K562 (cell line): ENCODE measurements around the gene NF2. TPM values are rescaled to one million over a fixed set of nuclear protein-coding genes. Genes with fewer than 3 reads are reported as not detected.

ENCODE experiments used
- ATAC-seq: fragments of 200-7000 bp; cut with Tn5 transposase; 3 replicates; pipeline ENCODE4 v1.9.1; 2020; ENCODE audit warnings: moderate library complexity
- BruUV-seq: library from RNA; stranded (reverse); fragments of 400-500 nt; replicated peaks from 2 replicates; lab custom pipeline; 2021; lab: Mats Ljungman, UMichigan
- CTCF ChIA-PET: fragments of 300-600 bp; formaldehyde crosslinking; extraction: SDS; loops from one replicate; lab custom pipeline; 2021; ENCODE audit warnings: low intra/inter-chr PET ratio; lab: Yijun Ruan, JAX
- POLR2A ChIA-PET: fragments of 300-600, 350-650 bp; sonication (Branson Sonifier 250); formaldehyde crosslinking; extraction: SDS; loops from one replicate; lab custom pipeline; 2021; ENCODE audit warnings: antibody characterized with exemption, inconsistent platforms; lab: Yijun Ruan, JAX
- DNase-seq, 4 experiments: peaks; one replicate each; pipeline versions ENCODE4 v3.0.0 to v3.0.0-alpha.2; 2011 to 2018; ENCODE audit warnings: low spot score in 3 of 4, mixed read lengths in 3 of 4; ENCODE audit errors: extremely low read depth in 1 of 4
- FAIRE-seq: peaks from 2 replicates; lab custom pipeline; 2011; peaks lifted over from hg19 to GRCh38; lab: Jason Lieb, UNC
- H2AFZ ChIP-seq: 2 replicates; pipeline ENCODE4 v1.6.0; 2011; ENCODE audit warnings: low read depth, low read length, control low read depth, inconsistent platforms
- H3K27ac ChIP-seq: fragments of 200-600 bp; 3 replicates; pipeline ENCODE4 v1.8.0; 2011; ENCODE audit warnings: low read depth, mild to moderate bottlenecking, control low read depth, inconsistent platforms, low read length, moderate library complexity, mixed read lengths; ENCODE audit errors: extremely low read depth
- H3K27me3 ChIP-seq, 2 experiments: fragments of 300-600 bp in 1 of 2; 2 replicates in 1 of 2; 3 replicates in 1 of 2; pipeline versions ENCODE4 v1.6.0 to v1.8.0; 2011; ENCODE audit warnings: inconsistent platforms in 2 of 2, low read length in 2 of 2, mild to moderate bottlenecking in 1 of 2, mixed read lengths in 1 of 2, moderate library complexity in 1 of 2; ENCODE audit not compliant: control insufficient read depth in 2 of 2, insufficient read depth in 2 of 2
- H3K36me3 ChIP-seq: fragments of 300-600 bp; 3 replicates; pipeline ENCODE4 v1.8.0; 2011; ENCODE audit warnings: mild to moderate bottlenecking, low read length, inconsistent platforms; ENCODE audit not compliant: control insufficient read depth, insufficient read depth
- H3K4me1 ChIP-seq, 2 experiments: fragments of 200-600 bp in 1 of 2; replicated peaks in 1 of 2; 2 replicates in 1 of 2; 3 replicates in 1 of 2; pipeline versions ENCODE4 v1.5.1 to v1.8.0; 2011; ENCODE audit warnings: inconsistent platforms in 2 of 2, low read length in 2 of 2, mild to moderate bottlenecking in 1 of 2, mixed read lengths in 1 of 2, moderate library complexity in 1 of 2; ENCODE audit not compliant: control insufficient read depth in 2 of 2, insufficient read depth in 2 of 2
- H3K4me2 ChIP-seq: 2 replicates; pipeline ENCODE4 v1.6.1; 2011; ENCODE audit warnings: low read length, control low read depth, inconsistent platforms, mixed read lengths; ENCODE audit not compliant: insufficient read depth
- H3K4me3 ChIP-seq: fragments of 200-600 bp; sonication (generic), shearing (Covaris generic); 2 replicates; pipeline ENCODE4 v1.5.1; 2016; ENCODE audit warnings: control low read depth, inconsistent platforms
- H3K79me2 ChIP-seq: fragments of 200-600 bp; 3 replicates; pipeline ENCODE4 v1.8.0; 2011; ENCODE audit warnings: low read length, inconsistent platforms; ENCODE audit not compliant: control insufficient read depth, insufficient read depth
- H3K9ac ChIP-seq, 2 experiments: 2 replicates each; pipeline versions ENCODE4 v1.6.0 to v1.6.1; 2011; ENCODE audit warnings: low read depth in 2 of 2, low read length in 2 of 2, control low read depth in 1 of 2, inconsistent platforms in 1 of 2, mild to moderate bottlenecking in 1 of 2, mixed read lengths in 1 of 2; ENCODE audit not compliant: insufficient read depth in 1 of 2
- H3K9me1 ChIP-seq: one replicate; pipeline ENCODE4 v1.6.0; 2011; ENCODE audit warnings: inconsistent platforms, mild to moderate bottlenecking, low read length, moderate library complexity; ENCODE audit not compliant: control insufficient read depth, insufficient read depth
- H3K9me3 ChIP-seq: replicated peaks from 2 replicates; pipeline ENCODE4 v1.5.1; 2011; ENCODE audit warnings: low read depth, low read length, inconsistent platforms; ENCODE audit not compliant: control insufficient read depth, insufficient read depth
- H4K20me1 ChIP-seq: replicated peaks from 2 replicates; pipeline ENCODE4 v1.6.1; 2011; ENCODE audit warnings: low read length, inconsistent platforms, mixed read lengths; ENCODE audit not compliant: control insufficient read depth, insufficient read depth
- CHD2 ChIP-seq: IDR thresholded peaks from 2 replicates; pipeline ENCODE4 v1.6.1; 2011; ENCODE audit warnings: low read depth, low read length
- CHD4 ChIP-seq: fragments of 200-600 bp; sonication (generic); IDR thresholded peaks from 3 replicates; pipeline ENCODE4 v1.6.1; 2012; ENCODE audit warnings: low read depth, mild to moderate bottlenecking, mixed read lengths, low read length, inconsistent platforms; ENCODE audit not compliant: insufficient read depth, insufficient replicate concordance, poor library complexity, severe bottlenecking
- DMBX1 ChIP-seq: fragments of 250-450 bp; sonication (Bioruptor Pico); IDR thresholded peaks from 2 replicates; pipeline ENCODE4 v1.8.0; 2022; ENCODE audit warnings: inconsistent platforms, mild to moderate bottlenecking, moderate library complexity, borderline replicate concordance
- HIVEP1 ChIP-seq: fragments of 250-450 bp; sonication (Bioruptor Pico); IDR thresholded peaks from 2 replicates; pipeline ENCODE4 v1.4.0; 2020; ENCODE audit warnings: mild to moderate bottlenecking
- JUNB ChIP-seq: fragments of 450-650 bp; formaldehyde crosslinking; conservative IDR thresholded peaks from 2 replicates; pipeline ENCODE4 v1.4.0; 2020; ENCODE audit warnings: mild to moderate bottlenecking
- MEF2D ChIP-seq: conservative IDR thresholded peaks from 2 replicates; pipeline ENCODE4 v1.6.1; 2016; ENCODE audit warnings: low read depth, missing genetic modification characterization, missing compliant biosample characterization
- RBBP5 ChIP-seq: fragments of 200-600 bp; sonication (generic); IDR thresholded peaks from 2 replicates; pipeline ENCODE4 v1.6.1; 2012; ENCODE audit warnings: borderline replicate concordance, mild to moderate bottlenecking, low read length, control low read depth, inconsistent platforms; ENCODE audit not compliant: insufficient read depth, poor library complexity, severe bottlenecking
- SP2 ChIP-seq: IDR thresholded peaks from 2 replicates; pipeline ENCODE4 v1.6.1; 2011; ENCODE audit warnings: mild to moderate bottlenecking, low read depth, low read length, moderate library complexity; ENCODE audit not compliant: poor library complexity, severe bottlenecking; ENCODE audit errors: extremely low read depth
- TRIM24 ChIP-seq, 2 experiments: fragments of 450-650 bp; IDR thresholded peaks; 2 replicates each; pipeline ENCODE4 v1.6.1; 2016
- ZNF121 ChIP-seq: sonication (generic); formaldehyde crosslinking; conservative IDR thresholded peaks from 2 replicates; pipeline ENCODE4 v1.8.0; 2022; ENCODE audit warnings: missing genetic modification reagents
- WGBS: fragments of 100-300 bp; shearing (Covaris generic); methylation state at CpG from one replicate; pipeline ENCODE4 v1.1.6; 2016; ENCODE audit warnings: low coverage, mixed read lengths; ENCODE audit not compliant: insufficient coverage; ENCODE audit errors: missing lambda C conversion rate; 5-methylcytosine and 5-hydroxymethylcytosine counted together
- in situ Hi-C: fragments of 300-500 bp; cut with MboI; formaldehyde crosslinking; loops from 4 replicates; pipeline ENCODE4 v1.15.0; 2018; ENCODE audit warnings: inconsistent platforms, mixed read lengths
- intact Hi-C: fragments of 100-400 bp; cut with micrococcal nuclease; formaldehyde crosslinking; loops from 2 replicates; pipeline ENCODE4 v1.14.2; 2022
- polyA plus RNA-seq, 8 experiments: library from polyadenylated mRNA; depleted of rRNA in 4 of 8; stranded (reverse) in 5 of 8; unstranded in 3 of 8; fragments of >200 nt; fragmentation: Nextera tagmentation in 2 of 8; fragmentation: Illumina TruSeq in 1 of 8; extraction: Ambion mirVana in 2 of 8; extraction: Trizol in 1 of 8; gene quantifications; 2 replicates each; pipeline versions ENCODE4 v1.2.1 to v1.2.3, GENCODE V29; 2011 to 2014; ENCODE audit warnings: inconsistent platforms in 1 of 8, missing spikeins in 1 of 8
- total RNA-seq, 7 experiments: library from RNA; depleted of rRNA in 6 of 7; stranded (reverse); fragments of >200 nt in 6 of 7; fragmentation: Illumina TruSeq in 2 of 7; extraction: Trizol in 2 of 7; gene quantifications; 2 replicates each; pipeline versions ENCODE4 v1.2.1 to v1.2.3, GENCODE V29; 2011 to 2021; ENCODE audit warnings: low replicate concordance in 1 of 7
- TF ChIP-seq, protein P1 (sequence below): sonication (generic); formaldehyde crosslinking; IDR thresholded peaks from 2 replicates; pipeline ENCODE4 v1.5.0; 2020; ENCODE audit warnings: missing genetic modification reagents

NF2 gene
- total and polyA plus RNA-seq, 9 of the 15 experiments (the other 6 are each of a cell fraction or from before 2014, with no cell fraction given) = 2.2 to 32.5 (median 15.2) TPM

DNA sequence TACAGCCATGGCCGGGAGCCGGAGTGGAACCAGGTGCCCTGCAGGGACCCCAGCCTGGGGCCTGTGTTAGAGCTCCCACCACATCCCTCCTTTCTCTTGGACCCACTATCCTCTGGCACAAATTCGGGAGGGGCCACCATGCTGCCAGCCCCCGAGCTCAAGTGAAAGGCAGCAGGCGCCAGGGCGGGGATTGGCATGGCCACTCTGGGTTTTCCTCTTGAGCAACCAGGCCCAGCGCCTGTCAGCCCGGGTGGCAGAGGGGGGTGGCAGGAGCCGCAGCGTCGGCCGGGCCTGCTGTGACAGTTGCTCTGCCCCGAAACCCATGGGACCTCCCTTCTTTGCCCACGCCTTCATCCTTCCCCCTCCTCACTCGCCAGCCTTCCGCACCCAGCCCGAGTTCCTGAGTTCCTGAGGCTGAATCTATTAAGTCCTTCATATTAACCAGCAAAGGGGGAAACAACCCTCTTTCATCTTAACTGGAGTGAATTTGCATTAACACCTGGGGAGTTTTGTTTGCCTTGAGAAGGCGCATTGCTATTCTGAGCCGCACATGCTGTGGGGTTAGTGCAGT is 99.6 kb downstream of the NF2 start:
- no peak overlapping the region for H3K27ac ChIP-seq
- no peak overlapping the region for H3K9ac ChIP-seq
- no peaks in the 10 kb centered on the region for H3K9me1 ChIP-seq
- H3K4me3 ChIP-seq = no peak overlapping the region
- H2AFZ ChIP-seq = no peak overlapping the region
- H3K9me3 ChIP-seq = no peaks in the 10 kb centered on the region
- H3K36me3 ChIP-seq = no peaks in the 10 kb centered on the region
- no peaks in the 10 kb centered on the region for H3K79me2 ChIP-seq
- H4K20me1 ChIP-seq = no peaks in the 10 kb centered on the region
- ATAC-seq (no peak), DNase-seq (no peak), FAIRE-seq (no peak)
- intact Hi-C loops = loop anchor here (5.0 kb wide), 1 partner anchor 384 kb away; no protein-coding TSS in a partner anchor
- BruUV-seq = no TSS peak
- ChIA-PET CTCF (interaction anchor here (2.4 kb wide), 1 partner anchor 386 kb away, joined by 16 read pairs; no protein-coding TSS in a partner anchor), POLR2A (interaction anchor here (0.6 kb wide), 1 partner anchor 8 kb away, joined by 3 read pairs; no protein-coding TSS in a partner anchor)
- peaks cover 0 to 9% of the 10 kb centered on the region in 2 experiments; a peak in 1 of 5 replicates for H3K27me3 ChIP-seq
- no peak overlapping the region for H3K4me2 ChIP-seq
- WGBS = 58% methylated on average over 7 of the region's 19 CpGs
- peaks cover 8 to 38% of the 10 kb centered on the region in 2 experiments; a peak in 4 of 5 replicates for H3K4me1 ChIP-seq
- TF ChIP-seq CHD2 (no peak), MEF2D (no peak), DMBX1 (CRISPR knock-in tag) (no peak), HIVEP1 (CRISPR knock-in tag) (no peak), TRIM24 (IDR thresholded peaks at IDR 0.05) (no peak), RBBP5 (no peak), ZNF121 (CRISPR knock-in tag) (no peak), JUNB (CRISPR knock-in tag) (no peak), CHD4 (no peak), SP2 (no peak)
- TF ChIP-seq, protein P1, sequence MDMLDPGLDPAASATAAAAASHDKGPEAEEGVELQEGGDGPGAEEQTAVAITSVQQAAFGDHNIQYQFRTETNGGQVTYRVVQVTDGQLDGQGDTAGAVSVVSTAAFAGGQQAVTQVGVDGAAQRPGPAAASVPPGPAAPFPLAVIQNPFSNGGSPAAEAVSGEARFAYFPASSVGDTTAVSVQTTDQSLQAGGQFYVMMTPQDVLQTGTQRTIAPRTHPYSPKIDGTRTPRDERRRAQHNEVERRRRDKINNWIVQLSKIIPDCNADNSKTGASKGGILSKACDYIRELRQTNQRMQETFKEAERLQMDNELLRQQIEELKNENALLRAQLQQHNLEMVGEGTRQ (CRISPR knock-in tag) = no peak
- in situ Hi-C loops = no loop called here
